T-cell (primary cell): ENCODE measurements around the gene CNGA2. TPM values are rescaled to one million over a fixed set of nuclear protein-coding genes. Genes with fewer than 3 reads are reported as not detected.

Experiments used
- ATAC-seq, 4 experiments: fragments of 200-7000 bp in 3 of 4; fragments of 150-1000 bp in 1 of 4; cut with Tn5 transposase; replicated peaks in 1 of 4; 1 replicate in 3 of 4; 2 replicates in 1 of 4; pipeline ENCODE4 v1.10.0; 2021; ENCODE audit warnings: moderate library complexity in 3 of 4, mild to moderate bottlenecking in 2 of 4, moderate number of reproducible peaks in 1 of 4
- CTCF ChIA-PET, 2 donors: fragments of 300-600 bp; sonication (Branson Sonifier 250); formaldehyde crosslinking; loops; one replicate each; lab custom pipeline; 2022; ENCODE audit warnings: antibody characterized with exemption in 2 of 2; lab: Charles Lee
- POLR2A ChIA-PET, 2 donors: fragments of 300-600 bp; sonication (Branson Sonifier 250); formaldehyde crosslinking; loops; one replicate each; lab custom pipeline; 2022; ENCODE audit warnings: antibody characterized with exemption in 2 of 2; lab: Charles Lee
- DNase-seq, 35 experiments: peaks; one replicate each; pipeline versions ENCODE4 v3.0.0 to v3.0.0-alpha.2; 2013 to 2023
- H3K27ac ChIP-seq: one replicate; pipeline ENCODE4 v1.5.1; 2013; ENCODE audit warnings: low read length
- H3K27me3 ChIP-seq, 2 experiments: replicated peaks in 1 of 2; 1 replicate in 1 of 2; 2 replicates in 1 of 2; pipeline versions ENCODE4 v1.6.1 to v1.7.0; 2013; ENCODE audit warnings: low read length in 1 of 2, mixed read lengths in 1 of 2; ENCODE audit not compliant: control insufficient read depth in 2 of 2, insufficient read depth in 2 of 2; ENCODE audit errors: extremely low read depth in 1 of 2
- H3K36me3 ChIP-seq, 2 donors: 1 replicate in 1 of 2; 2 replicates in 1 of 2; pipeline versions ENCODE4 v1.6.1 to v1.7.0; 2013; ENCODE audit warnings: low read length in 1 of 2; ENCODE audit not compliant: control insufficient read depth in 2 of 2, insufficient read depth in 1 of 2; ENCODE audit errors: extremely low read depth in 1 of 2
- H3K4me1 ChIP-seq, 2 experiments: 1 replicate in 1 of 2; 2 replicates in 1 of 2; pipeline versions ENCODE4 v1.6.1 to v1.7.0; 2013; ENCODE audit warnings: low read length in 2 of 2, mixed read lengths in 1 of 2; ENCODE audit not compliant: insufficient read depth in 2 of 2, control insufficient read depth in 1 of 2; ENCODE audit errors: extremely low read depth in 1 of 2
- H3K4me3 ChIP-seq, 2 donors: 1 replicate in 1 of 2; 2 replicates in 1 of 2; pipeline versions ENCODE4 v1.5.1 to v1.7.0; 2013; ENCODE audit warnings: mild to moderate bottlenecking in 2 of 2, low read length in 1 of 2, moderate library complexity in 1 of 2; ENCODE audit not compliant: control insufficient read depth in 1 of 2; ENCODE audit errors: extremely low read depth in 1 of 2
- H3K9me3 ChIP-seq: 2 replicates; pipeline ENCODE4 v1.7.0; 2013
- H3K27ac Mint-ChIP-seq, 2 donors: one replicate each; pipeline ENCODE4 v1.8.0; 2020 to 2021; ENCODE audit warnings: mild to moderate bottlenecking in 2 of 2, mixed read lengths in 2 of 2
- H3K27me3 Mint-ChIP-seq, 2 donors: one replicate each; pipeline ENCODE4 v1.8.0; 2021 to 2022; ENCODE audit warnings: mixed read lengths in 2 of 2
- H3K36me3 Mint-ChIP-seq: one replicate; pipeline ENCODE4 v1.8.0; 2021; ENCODE audit warnings: mixed read lengths
- H3K4me1 Mint-ChIP-seq, 3 donors: one replicate each; pipeline ENCODE4 v1.8.0; 2020 to 2022; ENCODE audit warnings: mixed read lengths in 3 of 3, mild to moderate bottlenecking in 1 of 3
- H3K4me3 Mint-ChIP-seq, 3 donors: one replicate each; pipeline ENCODE4 v1.8.0; 2020 to 2022; ENCODE audit warnings: mild to moderate bottlenecking in 3 of 3, mixed read lengths in 3 of 3, moderate library complexity in 3 of 3
- H3K9me3 Mint-ChIP-seq, 3 donors: one replicate each; pipeline ENCODE4 v1.8.0; 2020 to 2022; ENCODE audit warnings: mixed read lengths in 3 of 3
- WGBS: methylation state at CpG from one replicate; pipeline ENCODE4 v1.1.5; 2013; ENCODE audit warnings: missing lambda C conversion rate; ENCODE audit not compliant: insufficient coverage; 5-methylcytosine and 5-hydroxymethylcytosine counted together
- total RNA-seq, 35 experiments: library from RNA in 6 of 35; stranded (reverse) in 6 of 35; fragments of 120-200 nt in 1 of 35; gene quantifications; one replicate each; pipeline versions ENCODE4 v1.2.1 to v1.2.4 and lab custom pipeline; 2013 to 2026

The CNGA2 gene
- total RNA-seq, 5 donors from 2014 or later (not counting 1 experiment from before 2014, with no cell fraction given), result not detected

DNA sequence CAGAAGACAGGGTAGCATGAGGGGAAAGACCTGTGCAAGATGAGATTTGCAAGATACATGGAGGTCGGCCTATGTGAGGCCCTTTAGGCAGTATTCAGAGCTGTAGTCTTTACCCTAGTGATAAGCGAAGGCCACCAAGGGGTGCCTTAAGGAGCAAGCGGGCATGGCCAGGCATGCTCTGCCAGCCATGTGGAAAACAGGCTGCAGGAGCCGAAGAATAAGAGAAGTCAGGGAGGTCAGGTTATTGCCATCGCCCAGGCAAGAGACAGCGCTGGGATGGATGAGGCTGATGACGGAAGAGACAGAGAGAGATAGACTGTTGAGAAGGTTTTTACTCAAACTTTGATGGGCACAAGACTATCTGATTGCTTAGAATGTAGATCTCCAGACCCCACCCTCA lies 25.7 kb upstream of the CNGA2 start:
- ATAC-seq, result no peak
- WGBS, result 79% methylated on average over 4 of the region's 7 CpGs
- Mint-ChIP-seq H3K27ac (no peak overlapping the region), H3K4me3 (no peak overlapping the region), H3K9me3 (no peaks in the 10 kb centered on the region), H3K27me3 (peaks cover 0 to 18% of the 10 kb centered on the region in 2 donors), H3K4me1 (no peaks in the 10 kb centered on the region), H3K36me3 (no peaks in the 10 kb centered on the region)
- Histone ChIP-seq H3K4me1 (no peaks in the 10 kb centered on the region), H3K36me3 (no peaks in the 10 kb centered on the region), H3K9me3 (no peaks in the 10 kb centered on the region), H3K27me3 (peaks cover 0 to under 1% of the 10 kb centered on the region in 2 experiments), H3K4me3 (no peak overlapping the region), H3K27ac (no peak overlapping the region)
- ChIA-PET POLR2A (no interaction called here), CTCF (no interaction called here)
- DNase-seq, result no peak

- no peaks in the 10 kb centered on the region for H3K4me1 Mint-ChIP-seq
- H3K4me1 ChIP-seq, result no peaks in the 10 kb centered on the region
- ChIA-PET CTCF (no interaction called here), POLR2A (no interaction called here)
- no peak overlapping the region for H3K27ac ChIP-seq
- no peak for DNase-seq
- peaks cover 0 to 2% of the 10 kb centered on the region in 2 experiments for H3K27me3 ChIP-seq
- H3K4me3 Mint-ChIP-seq, result no peak overlapping the region
- H3K4me3 ChIP-seq, result no peak overlapping the region
- no peaks in the 10 kb centered on the region for H3K36me3 ChIP-seq
- H3K27me3 Mint-ChIP-seq, result peaks cover 0 to 16% of the 10 kb centered on the region in 2 donors
- H3K9me3 ChIP-seq, result no peaks in the 10 kb centered on the region
- no CpG with 5 or more reads among the region's 2 CpGs for WGBS
- no peaks in the 10 kb centered on the region for H3K36me3 Mint-ChIP-seq
- no peak for ATAC-seq
- no peaks in the 10 kb centered on the region for H3K9me3 Mint-ChIP-seq
- H3K27ac Mint-ChIP-seq, result no peak overlapping the region
These were observed 24.1 kb upstream of the CNGA2 start for GRCh38 chrX:151710457-151710856.

GRCh38 chrX:151711154-151711553 lies 23.4 kb upstream of the CNGA2 start:
- ChIA-PET POLR2A (no interaction called here), CTCF (no interaction called here)
- Mint-ChIP-seq H3K9me3 (no peaks in the 10 kb centered on the region), H3K36me3 (no peaks in the 10 kb centered on the region), H3K27me3 (peaks cover 0 to 20% of the 10 kb centered on the region in 2 donors), H3K4me3 (no peak overlapping the region), H3K27ac (no peak overlapping the region), H3K4me1 (no peaks in the 10 kb centered on the region)
- ATAC-seq (no peak), DNase-seq (no peak)
- Histone ChIP-seq H3K9me3 (no peaks in the 10 kb centered on the region), H3K4me3 (no peak overlapping the region), H3K27ac (no peak overlapping the region), H3K27me3 (peaks cover 0 to 2% of the 10 kb centered on the region in 2 experiments), H3K4me1 (no peaks in the 10 kb centered on the region), H3K36me3 (no peaks in the 10 kb centered on the region)
- WGBS, result 50% methylated on average over 1 of the region's 5 CpGs

- no CpG with 5 or more reads among the region's 2 CpGs for WGBS
- Histone ChIP-seq H3K9me3 (no peaks in the 10 kb centered on the region), H3K4me3 (no peak overlapping the region), H3K36me3 (no peaks in the 10 kb centered on the region), H3K4me1 (no peaks in the 10 kb centered on the region), H3K27ac (no peak overlapping the region), H3K27me3 (peaks cover 0 to 2% of the 10 kb centered on the region in 2 experiments)
- no peak overlapping the region for H3K4me3 Mint-ChIP-seq
- H3K27me3 Mint-ChIP-seq, result peaks cover 0 to 26% of the 10 kb centered on the region in 2 donors
- no peaks in the 10 kb centered on the region for H3K9me3 Mint-ChIP-seq
- no peak overlapping the region for H3K27ac Mint-ChIP-seq
- no peaks in the 10 kb centered on the region for H3K4me1 Mint-ChIP-seq
- no peaks in the 10 kb centered on the region for H3K36me3 Mint-ChIP-seq
- ATAC-seq, result no peak
- ChIA-PET CTCF (no interaction called here), POLR2A (no interaction called here)
- DNase-seq, result no peak
These were observed 22.8 kb upstream of the CNGA2 start for GRCh38 chrX:151711787-151712186.

DNA sequence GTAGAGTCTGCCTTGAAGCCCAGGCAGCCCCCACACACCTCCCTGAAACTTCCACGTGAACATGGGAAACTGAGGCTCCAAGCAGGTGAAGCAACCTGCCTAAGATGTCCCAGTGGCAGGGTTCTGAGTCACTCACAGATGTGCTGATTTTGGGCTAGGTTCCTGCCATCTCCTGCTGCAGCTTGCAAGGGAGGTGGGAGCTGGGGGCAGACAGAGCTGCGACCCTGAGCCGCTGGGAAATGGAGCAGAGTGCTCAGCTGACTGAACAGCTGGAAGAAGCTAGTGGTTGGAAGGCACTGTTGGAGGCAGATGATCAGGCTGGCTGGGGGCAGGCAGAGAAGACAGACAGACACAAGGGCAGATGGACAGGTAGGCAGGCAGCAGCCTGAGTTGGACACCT lies 22.3 kb upstream of the CNGA2 start:
- Histone ChIP-seq H3K4me1 (no peaks in the 10 kb centered on the region), H3K27ac (no peak overlapping the region), H3K9me3 (no peaks in the 10 kb centered on the region), H3K27me3 (peaks cover 0 to 2% of the 10 kb centered on the region in 2 experiments), H3K36me3 (no peaks in the 10 kb centered on the region), H3K4me3 (no peak overlapping the region)
- CTCF ChIA-PET, result no interaction called here
- WGBS, result 77% methylated on average over 3 of the region's 3 CpGs
- no peak for ATAC-seq
- Mint-ChIP-seq H3K4me3 (no peak overlapping the region), H3K36me3 (no peaks in the 10 kb centered on the region), H3K9me3 (no peaks in the 10 kb centered on the region), H3K4me1 (no peaks in the 10 kb centered on the region), H3K27me3 (peaks cover 0 to 26% of the 10 kb centered on the region in 2 donors), H3K27ac (no peak overlapping the region)
- POLR2A ChIA-PET, result no interaction called here
- DNase-seq, result no peak

GRCh38 chrX:151713849-151714248 lies 20.7 kb upstream of the CNGA2 start:
- CTCF ChIA-PET, result no interaction called here
- Histone ChIP-seq H3K4me1 (no peaks in the 10 kb centered on the region), H3K27ac (no peak overlapping the region), H3K4me3 (no peak overlapping the region), H3K36me3 (no peaks in the 10 kb centered on the region), H3K27me3 (peaks cover 0 to 2% of the 10 kb centered on the region in 2 experiments), H3K9me3 (no peaks in the 10 kb centered on the region)
- Mint-ChIP-seq H3K4me1 (no peaks in the 10 kb centered on the region), H3K27me3 (peaks cover 0 to 25% of the 10 kb centered on the region in 2 donors), H3K36me3 (no peaks in the 10 kb centered on the region), H3K9me3 (no peaks in the 10 kb centered on the region), H3K4me3 (no peak overlapping the region), H3K27ac (no peak overlapping the region)
- no CpG with 5 or more reads among the region's 3 CpGs for WGBS
- POLR2A ChIA-PET, result no interaction called here
- ATAC-seq (no peak), DNase-seq (peak in 1 of 35 experiments; percentile 0)

- POLR2A ChIA-PET, result no interaction called here
- Mint-ChIP-seq H3K4me1 (no peaks in the 10 kb centered on the region), H3K4me3 (no peak overlapping the region), H3K27ac (no peak overlapping the region), H3K27me3 (peaks cover 0 to 25% of the 10 kb centered on the region in 2 donors), H3K36me3 (no peaks in the 10 kb centered on the region), H3K9me3 (no peaks in the 10 kb centered on the region)
- CTCF ChIA-PET, result no interaction called here
- Histone ChIP-seq H3K27ac (no peak overlapping the region), H3K4me1 (no peaks in the 10 kb centered on the region), H3K27me3 (peaks cover 0 to 2% of the 10 kb centered on the region in 2 experiments), H3K9me3 (no peaks in the 10 kb centered on the region), H3K36me3 (no peaks in the 10 kb centered on the region), H3K4me3 (no peak overlapping the region)
- ATAC-seq (no peak), DNase-seq (no peak)
- no CpG with 5 or more reads among the region's 5 CpGs for WGBS
These were observed 20.2 kb upstream of the CNGA2 start for GRCh38 chrX:151714362-151714761.
